DMS53 treated with DMSO at 0.1 percent for 48 hours (cell line): ENCODE data around the gene ADARB1.

Source experiments
- DNase-seq: peaks from one replicate; lab custom pipeline; 2025; ENCODE audit not compliant: unreplicated experiment; lab: John Stamatoyannopoulos, UW

The ADARB1 gene

GRCh38 chr21:45054927-45055612 is 19.3 kb upstream of the ADARB1 start:
- DNase-seq = no peak

DNA sequence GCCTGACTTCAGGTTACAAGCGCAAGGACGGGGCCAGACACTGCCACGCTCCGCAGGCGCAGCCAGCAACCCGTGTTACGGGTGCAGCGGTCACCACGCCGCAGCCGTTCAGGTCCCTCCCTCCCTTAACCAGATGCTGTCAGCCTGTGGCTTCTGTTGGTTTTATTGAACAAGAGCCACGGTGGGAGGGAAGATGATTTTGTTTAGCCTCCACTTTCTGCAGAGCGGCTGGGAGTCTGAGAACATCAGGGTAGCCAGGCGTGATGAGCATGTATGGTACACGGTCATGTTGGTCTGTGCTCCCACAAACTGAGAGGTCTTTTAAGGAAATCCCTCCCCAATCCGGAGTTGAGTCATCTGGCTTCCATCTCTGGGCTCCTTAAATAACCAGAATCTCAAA is 18.5 kb upstream of the ADARB1 start:
- no peak for DNase-seq

- no peak for DNase-seq
These were observed 18.0 kb upstream of the ADARB1 start for GRCh38 chr21:45056296-45056904.

- no peak for DNase-seq
These were observed 17.3 kb upstream of the ADARB1 start for GRCh38 chr21:45056917-45057560.

GRCh38 chr21:45057886-45058285 is 16.5 kb upstream of the ADARB1 start:
- DNase-seq = no peak

GRCh38 chr21:45059121-45059520 is 15.3 kb upstream of the ADARB1 start:
- DNase-seq = no peak

GRCh38 chr21:45060089-45060488 is 14.3 kb upstream of the ADARB1 start:
- DNase-seq = no peak

DNA sequence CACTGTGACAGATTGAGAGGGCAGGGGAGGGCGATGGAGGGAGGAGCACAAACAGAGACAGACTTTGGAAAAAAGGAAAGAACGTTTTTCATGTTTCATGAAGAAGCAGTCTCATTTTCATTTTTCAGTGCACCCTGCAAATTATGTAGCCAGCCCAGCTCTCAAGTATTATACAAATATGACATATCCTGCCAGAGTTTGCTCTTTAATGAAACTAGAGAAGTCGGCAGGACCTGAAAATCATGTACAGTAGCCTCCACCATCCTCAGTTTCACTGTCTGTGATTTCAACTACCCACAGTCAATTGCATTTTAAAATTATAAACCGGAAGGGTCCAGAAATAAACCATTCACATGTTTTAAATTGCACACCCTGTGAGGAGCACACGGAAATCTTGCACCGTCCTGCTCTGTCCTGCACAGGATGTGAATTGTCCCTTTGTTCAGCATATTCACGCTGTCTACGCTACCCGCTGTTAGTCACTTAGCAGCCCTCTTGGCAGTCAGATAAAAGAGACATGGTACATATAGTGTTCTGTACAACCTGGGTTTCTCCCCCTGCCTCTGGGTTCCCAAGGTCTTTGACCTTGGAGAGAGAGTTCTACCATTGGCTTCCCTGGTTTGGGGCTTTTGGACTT is 13.6 kb upstream of the ADARB1 start:
- no peak for DNase-seq

DNA sequence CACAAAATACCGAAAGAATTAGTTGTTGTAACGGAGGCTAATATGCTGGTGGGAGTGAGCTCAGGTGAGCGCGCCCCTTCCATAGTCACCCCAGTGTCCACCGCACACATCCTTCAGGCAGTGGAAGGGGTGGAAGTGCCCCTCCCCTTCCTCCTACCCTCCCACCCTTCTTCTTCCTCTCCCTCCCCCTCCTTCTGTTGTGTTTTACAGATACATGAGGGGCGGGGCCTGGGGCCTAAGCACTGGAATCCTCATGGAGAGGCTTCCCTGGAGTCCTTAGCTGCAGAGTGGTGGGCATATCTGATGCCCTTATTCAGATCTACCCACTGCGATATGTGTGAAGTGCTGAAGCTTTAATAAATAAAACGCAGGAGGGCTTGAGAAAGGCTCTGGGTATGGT is 10.3 kb upstream of the ADARB1 start:
- no peak for DNase-seq

DNA sequence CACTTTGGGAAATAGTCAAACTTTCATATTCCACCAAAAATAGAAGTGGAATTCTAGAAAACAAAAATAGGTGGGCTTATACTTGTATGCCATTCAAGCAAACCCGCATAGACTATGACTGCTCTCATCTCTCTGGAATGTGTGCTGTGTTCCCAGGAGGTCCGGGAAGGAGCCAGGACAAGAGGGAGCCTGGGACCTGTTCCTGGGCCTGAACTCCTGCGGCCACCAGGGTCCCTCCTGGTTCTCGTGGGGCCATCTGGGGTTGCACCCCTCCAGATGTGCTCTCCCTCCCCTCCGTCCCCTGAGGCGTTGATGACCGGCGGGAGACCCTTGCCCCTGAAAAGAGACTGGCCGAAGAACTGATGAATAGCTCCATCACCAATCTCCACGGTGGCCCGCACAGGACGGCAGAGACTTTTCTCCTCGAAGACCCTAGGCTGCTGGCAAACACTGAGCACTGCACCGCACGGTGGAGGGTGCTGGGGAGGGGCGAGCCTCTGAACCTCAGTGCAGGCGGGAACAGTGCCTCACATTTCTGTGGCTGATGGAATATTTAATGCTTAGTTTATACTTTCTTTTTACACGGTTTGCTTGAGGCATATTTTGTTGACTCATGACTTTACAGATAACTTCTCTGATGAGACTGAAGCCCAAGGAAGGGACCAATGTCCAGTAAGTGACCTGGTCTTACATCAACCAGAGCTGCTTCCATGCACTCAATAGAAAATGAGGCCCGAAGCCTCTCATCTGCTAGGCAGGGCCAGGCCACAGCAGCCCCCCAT is 9.6 kb upstream of the ADARB1 start:
- DNase-seq = no peak

DNA sequence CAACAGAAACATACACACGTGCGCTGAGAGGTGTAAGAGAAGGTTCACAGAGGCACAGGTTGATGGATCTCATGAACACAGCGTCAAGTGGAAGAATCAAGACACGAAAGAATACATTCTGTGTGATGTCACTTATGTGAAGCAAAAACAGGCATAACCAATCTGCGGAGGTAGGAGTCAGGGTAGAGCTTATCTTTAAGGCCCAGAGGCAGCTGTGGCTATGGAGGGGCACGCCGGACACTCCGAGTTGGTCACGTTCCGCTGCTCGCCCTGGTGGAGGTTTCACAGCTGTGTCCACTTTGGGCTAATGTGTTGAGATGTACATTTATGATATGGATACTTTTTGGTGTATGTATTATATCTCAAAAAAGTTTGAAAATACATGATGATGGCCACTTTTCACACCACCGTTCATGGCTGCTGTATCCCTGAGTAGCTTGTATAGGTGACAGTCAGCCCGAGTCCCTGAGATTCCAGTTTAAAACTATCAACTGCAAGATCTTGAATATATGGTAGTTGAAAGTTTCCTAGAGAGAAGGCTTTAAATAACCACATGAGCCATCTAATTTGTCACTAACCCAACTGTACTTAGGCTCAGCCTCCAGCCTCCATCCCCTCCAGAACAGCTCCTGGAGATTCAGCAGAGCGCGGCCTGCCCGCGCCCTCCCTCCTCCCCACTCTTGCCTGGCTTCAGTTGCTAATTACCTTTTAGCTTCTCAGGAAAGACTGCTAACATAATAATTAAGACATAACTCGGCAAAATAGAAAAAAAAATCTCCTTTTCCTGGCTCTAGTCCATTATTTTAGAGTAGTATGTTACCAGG is 6.7 kb upstream of the ADARB1 start:
- DNase-seq = no peak

DNA sequence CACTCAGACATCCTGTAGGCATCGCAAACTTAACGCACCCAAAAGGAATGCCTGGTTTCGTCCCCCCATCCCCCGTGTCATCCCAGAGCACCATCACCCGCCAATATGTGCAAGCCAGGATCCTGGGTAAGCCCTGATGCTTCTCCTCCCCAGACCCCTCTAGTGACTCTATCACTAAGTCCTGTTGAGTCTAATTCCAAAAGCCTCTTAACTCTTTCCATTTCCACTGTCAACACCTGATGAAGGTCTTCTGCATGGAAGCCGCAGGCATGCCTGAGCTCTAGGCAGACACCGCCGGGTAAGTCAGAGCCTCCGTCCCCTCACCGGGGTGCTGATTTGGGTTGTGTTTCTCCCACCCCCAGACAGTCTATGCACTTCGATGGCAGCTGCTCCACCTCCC is 5.3 kb upstream of the ADARB1 start:
- no peak for DNase-seq

- no peak for DNase-seq
These were observed 4.7 kb upstream of the ADARB1 start for GRCh38 chr21:45069711-45070110.

GRCh38 chr21:45071078-45071873 is 3.1 kb upstream of the ADARB1 start:
- DNase-seq = no peak

DNA sequence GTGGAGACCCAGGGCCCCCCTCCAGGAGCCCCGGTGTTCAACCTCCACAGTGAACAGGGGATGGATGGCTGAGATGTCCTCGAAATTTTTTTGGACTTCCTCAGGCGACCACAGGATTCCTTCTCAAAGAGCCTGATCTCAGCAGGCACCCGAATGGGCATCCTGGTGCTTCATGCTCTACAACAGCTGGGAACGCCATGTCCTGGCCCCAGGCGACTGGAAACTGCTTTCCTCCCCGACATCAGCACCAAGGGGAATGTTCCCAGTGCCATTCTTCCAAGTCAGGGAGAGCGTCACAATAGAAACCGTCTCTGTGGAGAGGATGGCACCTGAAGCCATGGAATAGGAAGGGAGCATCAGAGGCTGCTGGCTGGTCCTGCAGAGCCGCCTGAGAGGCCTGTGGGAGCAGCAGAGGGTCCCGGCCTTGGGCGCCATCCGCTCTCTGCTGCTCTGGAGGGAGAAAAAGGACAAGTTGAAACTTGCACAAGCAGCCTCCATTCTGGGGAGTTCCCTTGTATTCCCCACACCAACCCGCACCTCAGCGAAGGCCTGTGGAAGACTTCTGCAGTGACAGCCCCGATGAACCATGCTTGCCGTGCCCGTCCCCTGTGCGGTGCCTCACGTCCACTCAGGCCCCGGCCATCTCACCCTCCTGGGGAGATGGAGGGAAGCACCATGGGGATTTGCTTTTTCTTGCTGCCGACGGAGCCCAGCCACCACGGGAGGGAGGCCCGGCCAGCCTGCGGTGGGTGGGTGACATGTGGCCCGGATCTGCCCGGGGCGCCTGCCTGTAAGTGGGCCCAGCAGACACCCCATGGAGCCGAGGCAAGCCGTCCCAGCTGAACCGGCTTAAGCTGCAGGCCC is 2.3 kb upstream of the ADARB1 start:
- DNase-seq = no peak

GRCh38 chr21:45072738-45073300 is 1.6 kb upstream of the ADARB1 start:
- no peak for DNase-seq

DNA sequence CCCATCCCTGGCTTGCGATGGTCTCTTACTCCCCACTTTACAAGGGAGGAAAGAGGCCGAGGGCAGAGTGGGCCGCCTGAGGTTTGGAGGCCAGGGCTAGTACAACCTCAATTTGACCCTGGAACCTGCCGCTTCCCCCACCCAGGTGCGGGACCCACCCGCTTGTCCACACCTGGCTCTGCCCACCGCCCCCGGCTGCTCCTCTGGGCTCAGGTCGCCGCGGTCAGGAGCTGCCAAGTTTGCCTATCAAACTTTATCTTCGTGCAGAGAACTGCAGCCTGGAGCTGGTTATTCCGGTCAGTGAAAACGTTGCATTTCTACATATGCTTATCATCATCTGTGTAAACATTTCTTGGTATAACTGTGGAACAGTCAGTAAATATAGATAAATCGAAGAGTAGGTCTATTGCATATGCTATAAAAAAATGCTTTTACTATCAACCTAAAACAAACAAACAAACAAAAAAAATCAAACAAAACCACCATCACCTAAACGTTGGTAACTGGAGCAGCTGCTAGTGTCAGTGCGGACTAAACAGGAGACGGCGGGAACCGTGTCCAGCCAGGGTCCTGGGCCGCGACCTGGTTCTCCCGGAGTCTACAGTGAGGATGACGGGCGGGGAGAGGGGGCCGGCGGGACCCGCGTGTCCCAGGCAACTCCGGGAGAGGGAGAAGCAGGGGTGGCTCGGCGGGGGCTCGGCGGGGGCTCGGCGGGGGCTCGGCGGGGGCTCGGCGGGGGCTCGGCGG is 906 bp upstream of the ADARB1 start:
- peak; percentile 18 for DNase-seq
